Left forelimb (tissue), 1 donor: ENCODE results near the gene NXN.

Experiments used
- DNase-seq: peaks from one replicate; pipeline ENCODE4 v3.0.0-alpha.2; 2018; ENCODE audit warnings: low spot score

NXN gene

GRCh38 chr17:979539-980405 is at the start of gene NXN:
Gene NXN (minus strand): TSS chr17:979776.
- peak; percentile 98 for DNase-seq

- DNase-seq = no peak
Measured at GRCh38 chr17:1027044-1027443, 47.5 kb upstream of the NXN start.

- DNase-seq = no peak
Measured at GRCh38 chr17:1026599-1026975, 47.0 kb upstream of the NXN start.

- DNase-seq = no peak
Measured at GRCh38 chr17:1025733-1026598, 46.4 kb upstream of the NXN start.

- DNase-seq = no peak
Measured at GRCh38 chr17:1024076-1024475, 44.5 kb upstream of the NXN start.

GRCh38 chr17:1022278-1023024 is 42.9 kb upstream of the NXN start:
- DNase-seq = no peak

GRCh38 chr17:1021147-1021546 is 41.6 kb upstream of the NXN start:
- no peak for DNase-seq

GRCh38 chr17:1019451-1019850 is 39.9 kb upstream of the NXN start:
- no peak for DNase-seq

GRCh38 chr17:1018547-1018946 is 39.0 kb upstream of the NXN start:
- no peak for DNase-seq

- no peak for DNase-seq
Measured at GRCh38 chr17:1013729-1014090, 34.1 kb upstream of the NXN start.

GRCh38 chr17:1012823-1013728 is 33.5 kb upstream of the NXN start:
- DNase-seq = no peak

- DNase-seq = no peak
Measured at GRCh38 chr17:1011760-1012735, 32.5 kb upstream of the NXN start.

- no peak for DNase-seq
Measured at GRCh38 chr17:1011138-1011537, 31.6 kb upstream of the NXN start.

GRCh38 chr17:1010586-1010985 is 31.0 kb upstream of the NXN start:
- no peak for DNase-seq

GRCh38 chr17:1010086-1010450 is 30.5 kb upstream of the NXN start:
- no peak for DNase-seq

GRCh38 chr17:1009229-1010085 is 29.9 kb upstream of the NXN start:
- DNase-seq = peak; percentile 62

- DNase-seq = peak; percentile 84
Measured at GRCh38 chr17:1008008-1008761, 28.6 kb upstream of the NXN start.

GRCh38 chr17:1007310-1008007 is 27.9 kb upstream of the NXN start:
- DNase-seq = peak; percentile 51
